Caco-2 (cell line): ENCODE measurements around the gene PCAT6. TPM values are rescaled to one million over a fixed set of nuclear protein-coding genes. Genes with fewer than 3 reads are reported as not detected.

Experiments used
- BruUV-seq: library from RNA; stranded (reverse); fragments of 400-500 nt; replicated peaks from 2 replicates; lab custom pipeline; 2021; lab: Mats Ljungman, UMichigan
- CTCF ChIA-PET: fragments of 300-600 bp; sonication (Branson Sonifier 250); formaldehyde crosslinking; loops from one replicate; lab custom pipeline; 2022; ENCODE audit warnings: antibody characterized with exemption; lab: Charles Lee
- POLR2A ChIA-PET: fragments of 300-600 bp; sonication (Branson Sonifier 250); formaldehyde crosslinking; loops from one replicate; lab custom pipeline; 2022; ENCODE audit warnings: antibody characterized with exemption; lab: Charles Lee
- DNase-seq, 2 experiments: peaks; one replicate each; pipeline versions ENCODE4 v3.0.0 to v3.0.0-alpha.2; 2020 to 2022
- H3K27me3 ChIP-seq: replicated peaks from 2 replicates; pipeline ENCODE4 v1.6.0; 2011; ENCODE audit warnings: low read length; ENCODE audit not compliant: control insufficient read depth, insufficient read depth
- H3K36me3 ChIP-seq: 2 replicates; pipeline ENCODE4 v1.5.1; 2011; ENCODE audit warnings: low read length; ENCODE audit not compliant: control insufficient read depth, insufficient read depth
- H3K4me1 ChIP-seq: fragments of 250-450 bp; sonication (Bioruptor Pico); 2 replicates; pipeline ENCODE4 v1.5.1; 2020; ENCODE audit warnings: mild to moderate bottlenecking
- H3K4me3 ChIP-seq: 2 replicates; pipeline ENCODE4 v1.5.1; 2011; ENCODE audit warnings: low read depth, mild to moderate bottlenecking, control low read depth, low read length
- H3K9me3 ChIP-seq: fragments of 250-450 bp; sonication (Bioruptor Pico); 2 replicates; pipeline ENCODE4 v1.5.1; 2020; ENCODE audit warnings: mild to moderate bottlenecking, moderate library complexity
- H3K27ac Mint-ChIP-seq: one replicate; pipeline ENCODE4 v1.8.0; 2022; ENCODE audit warnings: mixed read lengths; ENCODE audit not compliant: unreplicated experiment
- H3K27me3 Mint-ChIP-seq: one replicate; pipeline ENCODE4 v1.8.0; 2022; ENCODE audit warnings: mixed read lengths; ENCODE audit not compliant: insufficient read depth, unreplicated experiment
- H3K36me3 Mint-ChIP-seq: one replicate; pipeline ENCODE4 v1.8.0; 2022; ENCODE audit warnings: mild to moderate bottlenecking, mixed read lengths; ENCODE audit not compliant: insufficient read depth, unreplicated experiment
- H3K4me1 Mint-ChIP-seq: one replicate; pipeline ENCODE4 v1.8.0; 2022; ENCODE audit warnings: low read depth, mixed read lengths; ENCODE audit not compliant: unreplicated experiment
- H3K4me3 Mint-ChIP-seq: one replicate; pipeline ENCODE4 v1.8.0; 2022; ENCODE audit warnings: mild to moderate bottlenecking, moderate library complexity, mixed read lengths; ENCODE audit not compliant: unreplicated experiment
- H3K9me3 Mint-ChIP-seq: one replicate; pipeline ENCODE4 v1.8.0; 2022; ENCODE audit warnings: mixed read lengths; ENCODE audit not compliant: unreplicated experiment
- intact Hi-C: fragments of 100-400 bp; cut with micrococcal nuclease; formaldehyde crosslinking; loops from one replicate; pipeline ENCODE4 v1.10.0; 2022; ENCODE audit not compliant: unreplicated experiment
- total RNA-seq: library from RNA; stranded (reverse); gene quantifications from 2 replicates; pipeline ENCODE4 v1.2.3, GENCODE V29; 2022
- TF ChIP-seq, protein P1 (sequence below), 2 experiments: fragments of 200-600 bp in 1 of 2; IDR thresholded peaks; 1 replicate in 1 of 2; 2 replicates in 1 of 2; pipeline versions ENCODE4 v1.5.1 to v1.8.0; 2011 to 2022; ENCODE audit warnings: antibody characterized with exemption in 1 of 2, control low read depth in 1 of 2, inconsistent platforms in 1 of 2, low read depth in 1 of 2, low read length in 1 of 2, mild to moderate bottlenecking in 1 of 2, moderate library complexity in 1 of 2; ENCODE audit not compliant: insufficient read depth in 1 of 2, severe bottlenecking in 1 of 2, unreplicated experiment in 1 of 2

PCAT6 gene
- total RNA-seq, 1 experiment from 2014 or later = not detected

DNA sequence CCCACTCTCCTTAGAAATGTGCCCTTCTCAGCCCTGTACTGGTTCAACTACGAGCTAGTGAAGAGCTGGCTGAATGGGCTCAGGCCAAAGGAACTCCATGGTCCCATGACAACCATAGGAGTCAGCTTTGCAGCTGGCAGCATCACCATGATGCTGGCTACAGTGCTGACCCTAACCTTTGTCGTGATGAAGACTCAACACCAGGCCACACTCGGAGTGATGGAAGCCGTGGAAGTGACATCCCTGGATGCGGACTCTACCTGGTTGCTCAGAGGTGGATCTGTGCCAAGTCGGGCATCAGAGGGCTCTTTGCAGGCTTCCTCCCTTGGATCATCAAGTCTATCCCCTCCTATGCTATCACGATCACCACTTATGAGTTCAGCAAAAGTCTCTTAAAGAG, 14.1 kb upstream of the PCAT6 start:
- H3K9me3 Mint-ChIP-seq = no peaks in the 10 kb centered on the region
- no peaks in the 10 kb centered on the region for H3K9me3 ChIP-seq
- no peak overlapping the region for H3K27ac Mint-ChIP-seq
- H3K4me3 Mint-ChIP-seq = no peak overlapping the region
- DNase-seq = no peak
- H3K36me3 Mint-ChIP-seq = peaks cover 13% of the 10 kb centered on the region
- ChIA-PET CTCF (no interaction called here), POLR2A (no interaction called here)
- no TSS peak for BruUV-seq
- peaks cover 7% of the 10 kb centered on the region for H3K4me1 Mint-ChIP-seq
- no peaks in the 10 kb centered on the region; the same call in 1 of the 2 replicates for H3K36me3 ChIP-seq
- H3K4me1 ChIP-seq = no peaks in the 10 kb centered on the region
- no peak overlapping the region for H3K4me3 ChIP-seq
- no peaks in the 10 kb centered on the region for H3K27me3 Mint-ChIP-seq
- H3K27me3 ChIP-seq = no peaks in the 10 kb centered on the region
- intact Hi-C loops = no loop called here
- TF ChIP-seq, protein P1, sequence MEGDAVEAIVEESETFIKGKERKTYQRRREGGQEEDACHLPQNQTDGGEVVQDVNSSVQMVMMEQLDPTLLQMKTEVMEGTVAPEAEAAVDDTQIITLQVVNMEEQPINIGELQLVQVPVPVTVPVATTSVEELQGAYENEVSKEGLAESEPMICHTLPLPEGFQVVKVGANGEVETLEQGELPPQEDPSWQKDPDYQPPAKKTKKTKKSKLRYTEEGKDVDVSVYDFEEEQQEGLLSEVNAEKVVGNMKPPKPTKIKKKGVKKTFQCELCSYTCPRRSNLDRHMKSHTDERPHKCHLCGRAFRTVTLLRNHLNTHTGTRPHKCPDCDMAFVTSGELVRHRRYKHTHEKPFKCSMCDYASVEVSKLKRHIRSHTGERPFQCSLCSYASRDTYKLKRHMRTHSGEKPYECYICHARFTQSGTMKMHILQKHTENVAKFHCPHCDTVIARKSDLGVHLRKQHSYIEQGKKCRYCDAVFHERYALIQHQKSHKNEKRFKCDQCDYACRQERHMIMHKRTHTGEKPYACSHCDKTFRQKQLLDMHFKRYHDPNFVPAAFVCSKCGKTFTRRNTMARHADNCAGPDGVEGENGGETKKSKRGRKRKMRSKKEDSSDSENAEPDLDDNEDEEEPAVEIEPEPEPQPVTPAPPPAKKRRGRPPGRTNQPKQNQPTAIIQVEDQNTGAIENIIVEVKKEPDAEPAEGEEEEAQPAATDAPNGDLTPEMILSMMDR (IDR thresholded peaks at IDR 0.05; ENCODE audit: insufficient read depth in 1 of 2, low read depth in 1 of 2, low read length in 1 of 2, severe bottlenecking in 1 of 2, unreplicated experiment in 1 of 2) = no peak

DNA sequence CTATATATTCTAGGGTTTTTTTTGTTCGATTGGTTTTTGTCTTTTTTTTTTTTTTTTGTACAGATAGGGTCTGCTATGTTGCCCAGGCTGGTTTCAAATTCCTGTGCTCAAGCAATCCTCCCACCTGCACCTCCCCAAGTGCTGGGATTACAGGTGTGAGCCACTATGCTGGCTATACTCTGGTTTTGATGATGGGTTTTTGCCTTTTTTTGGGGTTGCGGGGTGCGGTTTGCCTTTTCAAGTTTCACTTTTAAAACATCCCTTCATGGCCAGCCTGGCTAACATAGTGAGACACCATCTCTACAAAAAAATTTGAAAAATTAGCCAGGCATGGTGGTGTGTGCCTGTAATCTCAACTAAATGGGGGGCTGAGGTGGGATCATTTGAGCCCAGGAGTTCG, 12.5 kb upstream of the PCAT6 start:
- Mint-ChIP-seq H3K36me3 (peaks cover 7% of the 10 kb centered on the region), H3K4me1 (peaks cover 6% of the 10 kb centered on the region), H3K27ac (no peak overlapping the region), H3K9me3 (no peaks in the 10 kb centered on the region), H3K27me3 (no peaks in the 10 kb centered on the region), H3K4me3 (no peak overlapping the region)
- no peaks in the 10 kb centered on the region for H3K27me3 ChIP-seq
- CTCF ChIA-PET = no interaction called here
- DNase-seq = no peak
- H3K9me3 ChIP-seq = no peaks in the 10 kb centered on the region
- H3K4me1 ChIP-seq = no peaks in the 10 kb centered on the region; the same call in 1 of the 2 replicates
- H3K4me3 ChIP-seq = no peak overlapping the region
- POLR2A ChIA-PET = no interaction called here
- intact Hi-C loops = no loop called here
- TF ChIP-seq, protein P1 (IDR thresholded peaks at IDR 0.05; ENCODE audit: insufficient read depth in 1 of 2, low read depth in 1 of 2, low read length in 1 of 2, severe bottlenecking in 1 of 2, unreplicated experiment in 1 of 2) = no peak
- H3K36me3 ChIP-seq = no peaks in the 10 kb centered on the region; the same call in 1 of the 2 replicates
- BruUV-seq = no TSS peak

DNA sequence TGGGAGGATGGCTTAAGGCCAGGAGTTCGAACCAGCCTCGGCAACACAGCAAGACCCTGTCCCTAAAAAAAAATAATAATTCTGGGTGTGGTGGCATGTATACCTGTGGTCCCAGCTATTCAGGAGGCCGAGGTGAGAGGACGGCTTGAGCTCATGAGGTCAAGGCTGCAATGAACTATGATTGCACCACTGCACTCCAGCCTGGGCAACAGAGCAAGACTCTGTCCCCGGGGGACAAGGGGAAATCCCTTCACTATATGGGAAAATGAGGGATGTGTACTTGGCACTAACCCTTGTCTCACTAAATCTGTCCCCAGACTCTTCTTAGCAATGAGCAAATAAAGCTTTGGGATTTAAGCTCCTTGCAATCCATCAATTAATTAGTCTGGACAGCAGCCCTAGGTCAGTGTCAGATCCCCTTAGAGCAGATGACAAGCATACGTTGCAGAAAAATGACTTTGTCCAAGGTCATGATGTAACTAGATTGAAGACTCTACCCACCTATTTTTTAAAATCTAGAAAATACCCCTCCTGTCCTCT, 11.9 kb upstream of the PCAT6 start:
- TF ChIP-seq, protein P1 (IDR thresholded peaks at IDR 0.05; ENCODE audit: insufficient read depth in 1 of 2, low read depth in 1 of 2, low read length in 1 of 2, severe bottlenecking in 1 of 2, unreplicated experiment in 1 of 2) = no peak
- H3K9me3 ChIP-seq = no peaks in the 10 kb centered on the region
- no peak for DNase-seq
- intact Hi-C loops = no loop called here
- Mint-ChIP-seq H3K9me3 (no peaks in the 10 kb centered on the region), H3K4me3 (no peak overlapping the region), H3K4me1 (peaks cover 6% of the 10 kb centered on the region), H3K27ac (no peak overlapping the region), H3K27me3 (no peaks in the 10 kb centered on the region), H3K36me3 (peaks cover 7% of the 10 kb centered on the region)
- no peaks in the 10 kb centered on the region; the same call in 1 of the 2 replicates for H3K36me3 ChIP-seq
- CTCF ChIA-PET = no interaction called here
- H3K4me1 ChIP-seq = no peaks in the 10 kb centered on the region; the same call in 1 of the 2 replicates
- BruUV-seq = no TSS peak
- H3K4me3 ChIP-seq = no peak overlapping the region
- no peaks in the 10 kb centered on the region for H3K27me3 ChIP-seq
- POLR2A ChIA-PET = no interaction called here
